A549 (cell line): ENCODE results near the gene TDRD9. TPM values are rescaled to one million over a fixed set of nuclear protein-coding genes. Genes with fewer than 3 reads are reported as not detected.

Experiments
- ATAC-seq, 2 experiments: fragments of 200-7000 bp in 1 of 2; fragments of >200 bp in 1 of 2; cut with Nextera tagmentation in 1 of 2; cut with Tn5 transposase in 1 of 2; 3 replicates each; pipeline versions ENCODE4 v1.8.0 to v1.9.1; 2018 to 2020; ENCODE audit warnings: mild to moderate bottlenecking in 1 of 2, moderate library complexity in 1 of 2
- CTCF ChIA-PET: fragments of 300-600 bp; sonication (Branson Sonifier 250); formaldehyde crosslinking; extraction: SDS; loops from one replicate; lab custom pipeline; 2021; ENCODE audit warnings: antibody characterized with exemption, inconsistent platforms; lab: Yijun Ruan, JAX
- POLR2A ChIA-PET: fragments of 350-600 bp; formaldehyde crosslinking; extraction: SDS; loops from one replicate; lab custom pipeline; 2021; ENCODE audit warnings: antibody characterized with exemption, inconsistent platforms; lab: Yijun Ruan, JAX
- DNase-seq, 2 experiments: peaks; one replicate each; pipeline versions ENCODE4 v3.0.0 to v3.0.0-alpha.2; 2011 to 2016; ENCODE audit warnings: low read depth in 1 of 2, low spot score in 1 of 2
- FAIRE-seq: peaks from 2 replicates; lab custom pipeline; 2011; peaks lifted over from hg19 to GRCh38; lab: Jason Lieb, UNC
- H3K27ac ChIP-seq, 2 experiments: fragments of >200 bp; sonication (Bioruptor Twin); formaldehyde crosslinking; 3 replicates each; pipeline ENCODE4 v1.5.1; 2016 to 2017
- H3K4me1 ChIP-seq: fragments of >200 bp; sonication (Bioruptor Twin); formaldehyde crosslinking; 3 replicates; pipeline ENCODE4 v1.6.1; 2016
- H3K4me2 ChIP-seq: fragments of >200 bp; sonication (Bioruptor Twin); formaldehyde crosslinking; 3 replicates; pipeline ENCODE4 v1.6.1; 2016
- H3K4me3 ChIP-seq: fragments of >200 bp; sonication (Bioruptor Twin); formaldehyde crosslinking; 3 replicates; pipeline ENCODE4 v1.5.1; 2016
- H3K9me3 ChIP-seq: fragments of >200 bp; sonication (Bioruptor Twin); formaldehyde crosslinking; 3 replicates; pipeline ENCODE4 v1.6.1; 2016
- BCL3 ChIP-seq: fragments of >200 bp; sonication (Bioruptor Twin); formaldehyde crosslinking; IDR thresholded peaks from 3 replicates; pipeline ENCODE4 v1.6.1; 2016
- CEBPB ChIP-seq, 2 experiments: fragments of >200 bp in 1 of 2; sonication (Bioruptor Twin) in 1 of 2; formaldehyde crosslinking in 1 of 2; IDR thresholded peaks; 2 replicates each; pipeline ENCODE4 v1.6.1; 2012 to 2016
- CHD4 ChIP-seq: fragments of 200-600 bp; sonication (generic); IDR thresholded peaks from 2 replicates; pipeline ENCODE4 v1.6.1; 2016; ENCODE audit warnings: antibody characterized with exemption, mild to moderate bottlenecking, borderline replicate concordance
- FOSL2 ChIP-seq, 2 experiments: fragments of 450-650 bp in 1 of 2; fragments of >200 bp in 1 of 2; sonication (Bioruptor Twin) in 1 of 2; formaldehyde crosslinking; IDR thresholded peaks; 2 replicates each; pipeline versions ENCODE4 v1.5.0 to v1.6.1; 2016 to 2020; ENCODE audit warnings: mild to moderate bottlenecking in 1 of 2, moderate library complexity in 1 of 2
- HES2 ChIP-seq: fragments of >200 bp; sonication (Bioruptor Twin); formaldehyde crosslinking; IDR thresholded peaks from 2 replicates; pipeline ENCODE4 v1.6.1; 2016
- JUN ChIP-seq, 2 experiments: fragments of >200 bp; sonication (Bioruptor Twin); formaldehyde crosslinking; IDR thresholded peaks; 2 replicates in 1 of 2; 3 replicates in 1 of 2; pipeline ENCODE4 v1.6.1; 2016 to 2017
- KDM1A ChIP-seq: fragments of 200-600 bp; sonication (generic); IDR thresholded peaks from 2 replicates; pipeline ENCODE4 v1.6.1; 2016; ENCODE audit warnings: low read depth, mild to moderate bottlenecking
- MAFK ChIP-seq: fragments of 450-650 bp; IDR thresholded peaks from 2 replicates; pipeline ENCODE4 v1.6.1; 2014; ENCODE audit not compliant: partially characterized antibody
- MAX ChIP-seq: IDR thresholded peaks from 2 replicates; pipeline ENCODE4 v1.6.1; 2012
- MAZ ChIP-seq: fragments of 150-350 bp; IDR thresholded peaks from 2 replicates; pipeline ENCODE4 v1.6.1; 2014; ENCODE audit warnings: antibody characterized with exemption, low read depth, low read length, borderline replicate concordance
- NFE2L2 ChIP-seq: fragments of 150-350 bp; conservative IDR thresholded peaks from 2 replicates; pipeline ENCODE4 v1.6.1; 2014; ENCODE audit warnings: low read length
- NPAS2 ChIP-seq: fragments of 250-450 bp; sonication (Bioruptor Pico); IDR thresholded peaks from 2 replicates; pipeline ENCODE4 v1.8.0; 2022; ENCODE audit warnings: mild to moderate bottlenecking, moderate library complexity, borderline replicate concordance
- NR3C1 ChIP-seq: fragments of >200 bp; sonication (Bioruptor Twin); formaldehyde crosslinking; IDR thresholded peaks from 3 replicates; pipeline ENCODE4 v1.6.1; 2017
- RAD21 ChIP-seq, 2 experiments: fragments of >200 bp in 1 of 2; sonication (Bioruptor Twin) in 1 of 2; formaldehyde crosslinking in 1 of 2; IDR thresholded peaks in 1 of 2; conservative IDR thresholded peaks in 1 of 2; 2 replicates in 1 of 2; 3 replicates in 1 of 2; pipeline ENCODE4 v1.6.1; 2012 to 2018; ENCODE audit warnings: inconsistent platforms in 1 of 2
- RARB ChIP-seq: fragments of 250-450 bp; sonication (Bioruptor Pico); IDR thresholded peaks from 2 replicates; pipeline ENCODE4 v1.8.0; 2021; ENCODE audit warnings: mild to moderate bottlenecking, moderate library complexity
- RFX5 ChIP-seq: fragments of 450-650 bp; IDR thresholded peaks from 2 replicates; pipeline ENCODE4 v1.7.1; 2014; ENCODE audit warnings: antibody characterized with exemption, mild to moderate bottlenecking, moderate library complexity
- RNF2 ChIP-seq: fragments of 200-600 bp; sonication (generic); IDR thresholded peaks from 2 replicates; pipeline ENCODE4 v1.6.1; 2016; ENCODE audit warnings: low read depth, mild to moderate bottlenecking, antibody characterized with exemption, moderate library complexity, borderline replicate concordance
- SMC3 ChIP-seq: fragments of >200 bp; sonication (Bioruptor Twin); formaldehyde crosslinking; IDR thresholded peaks from 3 replicates; pipeline ENCODE4 v1.6.1; 2018; ENCODE audit warnings: inconsistent platforms
- TFCP2L1 ChIP-seq: fragments of 250-450 bp; sonication (Bioruptor Pico); IDR thresholded peaks from 2 replicates; pipeline ENCODE4 v1.5.0; 2021; ENCODE audit warnings: mild to moderate bottlenecking
- USF2 ChIP-seq: fragments of 450-650 bp; IDR thresholded peaks from 2 replicates; pipeline ENCODE4 v1.6.1; 2014; ENCODE audit warnings: antibody characterized with exemption
- ZSCAN20 ChIP-seq: fragments of 250-450 bp; sonication (Bioruptor Pico); IDR thresholded peaks from 2 replicates; pipeline ENCODE4 v1.8.0; 2022; ENCODE audit warnings: mild to moderate bottlenecking, moderate library complexity
- WGBS: methylation state at CpG from one replicate; pipeline ENCODE4 v1.1.6; 2017; ENCODE audit errors: missing lambda C conversion rate; 5-methylcytosine and 5-hydroxymethylcytosine counted together
- polyA plus RNA-seq, 4 experiments: library from polyadenylated mRNA; depleted of rRNA in 3 of 4; stranded (reverse); fragments of >200 nt; fragmentation: RNase III in 1 of 4; extraction: RNeasy Plus Mini Kit Qiagen cat#74134 plus additional on column Dnase treatment in 1 of 4; gene quantifications; 2 replicates in 3 of 4; 3 replicates in 1 of 4; pipeline ENCODE4 v1.2.3, GENCODE V29; 2011 to 2017

Gene TDRD9
- polyA plus RNA-seq, 2 of the 4 experiments (the other 2 are of a cell fraction): 0.04 TPM; not detected in 1

GRCh38 chr14:103927566-103927965 is 690 bp upstream of the TDRD9 start:
- CTCF ChIA-PET: interaction anchor here (1.2 to 8.5 kb wide), 4 partner anchors 18 to 119 kb away, joined by 3 to 69 read pairs (median 4); no protein-coding TSS in a partner anchor
- Histone ChIP-seq H3K4me1 (no peaks in the 10 kb centered on the region), H3K27ac (no peak overlapping the region), H3K4me3 (no peak overlapping the region), H3K9me3 (no peaks in the 10 kb centered on the region), H3K4me2 (no peak overlapping the region)
- POLR2A ChIA-PET: no interaction called here
- no peak for FAIRE-seq
- no peak for DNase-seq
- ATAC-seq: no peak; a peak in 1 of 6 replicates
- WGBS: 60% methylated on average over 18 of the region's 18 CpGs
- no peak for TF ChIP-seq MAX
- TF ChIP-seq SMC3: no peak
- no peak for TF ChIP-seq JUN (IDR thresholded peaks at IDR 0.05)
- no peak for TF ChIP-seq RAD21 (conservative IDR thresholded peaks at IDR 0.05 in 1 of 2, IDR thresholded peaks at IDR 0.05 in 1 of 2)
- TF ChIP-seq BCL3: no peak
- TF ChIP-seq ZSCAN20 (CRISPR knock-in tag): no peak
- TF ChIP-seq CHD4: no peak
- TF ChIP-seq MAZ: no peak
- no peak for TF ChIP-seq RNF2
- no peak for TF ChIP-seq MAFK
- no peak for TF ChIP-seq CEBPB (IDR thresholded peaks at IDR 0.05)

GRCh38 chr14:103930051-103930604 is 1.9 kb downstream of the TDRD9 start:
- Histone ChIP-seq H3K9me3 (no peaks in the 10 kb centered on the region), H3K4me2 (no peak overlapping the region), H3K4me3 (no peak overlapping the region), H3K4me1 (no peaks in the 10 kb centered on the region), H3K27ac (no peak overlapping the region)
- DNase-seq (no peak), FAIRE-seq (no peak), ATAC-seq (no peak)
- 70% methylated on average over 14 of the region's 14 CpGs for whole genome bisulfite sequencing
- CTCF ChIA-PET: interaction anchor here (0.5 to 4.3 kb wide), 4 partner anchors 10 to 61 kb away, joined by 3 to 14 read pairs (median 5); no protein-coding TSS in a partner anchor
- TF ChIP-seq FOSL2 (IDR thresholded peaks at IDR 0.05): no peak
- no peak for TF ChIP-seq FOSL2 (CRISPR knock-in tag; IDR thresholded peaks at IDR 0.05)
- TF ChIP-seq ZSCAN20 (CRISPR knock-in tag): no peak
- no peak for TF ChIP-seq NFE2L2
- no peak for TF ChIP-seq RARB (CRISPR knock-in tag)
- TF ChIP-seq RFX5: no peak
- TF ChIP-seq RAD21 (conservative IDR thresholded peaks at IDR 0.05 in 1 of 2, IDR thresholded peaks at IDR 0.05 in 1 of 2): no peak
- no peak for TF ChIP-seq KDM1A
- TF ChIP-seq HES2: no peak
- TF ChIP-seq RNF2: no peak
- no peak for TF ChIP-seq USF2
- no peak for TF ChIP-seq TFCP2L1 (CRISPR knock-in tag)
- TF ChIP-seq JUN (IDR thresholded peaks at IDR 0.05): no peak
- POLR2A ChIA-PET: no interaction called here

GRCh38 chr14:103931422-103931821 is 3.2 kb downstream of the TDRD9 start:
- 76% methylated on average over 3 of the region's 3 CpGs for WGBS
- ATAC-seq (no peak), DNase-seq (no peak), FAIRE-seq (no peak)
- no peaks in the 10 kb centered on the region for H3K9me3 ChIP-seq
- H3K4me3 ChIP-seq: no peak overlapping the region
- H3K4me2 ChIP-seq: no peak overlapping the region
- H3K27ac ChIP-seq: no peak overlapping the region
- TF ChIP-seq NPAS2 (CRISPR knock-in tag) (no peak), NR3C1 (no peak)
- POLR2A ChIA-PET: no interaction called here
- H3K4me1 ChIP-seq: no peaks in the 10 kb centered on the region
- CTCF ChIA-PET: interaction anchor here (0.8 to 4.3 kb wide), 9 partner anchors 9 to 123 kb away, joined by 3 to 14 read pairs (median 4); no protein-coding TSS in a partner anchor
